GM21528 (cell line): ENCODE data around the gene CDC42SE2.

Experiments used
- ATAC-seq: cut with Tn5 transposase; IDR thresholded peaks from one replicate; pipeline ENCODE4 v1.9.1; 2021; ENCODE audit warnings: mild to moderate bottlenecking, moderate library complexity; ENCODE audit not compliant: unreplicated experiment, low FRiP score

The CDC42SE2 gene, protein sequence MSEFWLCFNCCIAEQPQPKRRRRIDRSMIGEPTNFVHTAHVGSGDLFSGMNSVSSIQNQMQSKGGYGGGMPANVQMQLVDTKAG

DNA sequence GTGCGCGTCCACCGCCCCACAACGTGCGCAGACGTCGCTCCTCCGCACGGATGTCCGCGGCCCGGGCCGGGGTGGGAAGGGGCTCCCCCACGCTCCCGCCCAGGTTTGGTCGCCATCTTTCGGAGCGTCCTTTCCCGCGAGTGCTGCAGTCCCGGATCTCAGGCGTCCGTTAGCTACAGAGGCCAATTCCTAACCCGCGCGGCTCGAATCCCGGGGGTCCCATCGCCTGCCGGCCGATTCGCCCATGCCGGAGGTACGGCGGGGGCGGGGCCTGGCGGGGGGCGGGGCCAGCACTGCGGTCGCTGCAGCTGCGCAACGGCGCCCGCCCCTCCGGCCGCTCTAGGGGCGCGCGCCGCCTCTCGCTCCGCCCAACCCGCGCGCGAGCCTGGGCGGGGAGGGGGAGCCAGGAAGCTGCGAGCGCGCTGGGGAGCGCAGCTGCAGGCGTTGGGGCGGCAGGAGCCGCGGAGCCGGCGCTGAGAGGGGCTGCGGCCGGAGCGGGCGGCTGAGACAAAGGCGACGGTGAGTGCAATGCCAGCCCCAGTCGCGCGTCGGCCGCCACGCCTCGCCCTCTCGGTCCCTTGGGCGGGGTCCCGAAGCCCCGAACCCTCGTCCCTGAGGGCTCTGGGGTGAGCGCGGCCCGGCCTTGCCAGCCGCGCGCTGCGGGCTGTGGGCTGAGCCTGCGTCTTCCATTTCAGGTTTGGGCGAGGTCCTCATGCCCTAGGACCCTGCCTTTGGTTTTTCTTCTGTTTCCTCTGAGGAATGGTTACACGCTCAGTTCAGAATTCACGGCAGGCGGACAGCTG is at the start of gene CDC42SE2:
CDC42SE2 (plus strand) TSS at position 406 of the 803 bp plus-strand sequence. CDS start 95,441 bp downstream, outside the sequence.
- ATAC-seq = peak; percentile 87

DNA sequence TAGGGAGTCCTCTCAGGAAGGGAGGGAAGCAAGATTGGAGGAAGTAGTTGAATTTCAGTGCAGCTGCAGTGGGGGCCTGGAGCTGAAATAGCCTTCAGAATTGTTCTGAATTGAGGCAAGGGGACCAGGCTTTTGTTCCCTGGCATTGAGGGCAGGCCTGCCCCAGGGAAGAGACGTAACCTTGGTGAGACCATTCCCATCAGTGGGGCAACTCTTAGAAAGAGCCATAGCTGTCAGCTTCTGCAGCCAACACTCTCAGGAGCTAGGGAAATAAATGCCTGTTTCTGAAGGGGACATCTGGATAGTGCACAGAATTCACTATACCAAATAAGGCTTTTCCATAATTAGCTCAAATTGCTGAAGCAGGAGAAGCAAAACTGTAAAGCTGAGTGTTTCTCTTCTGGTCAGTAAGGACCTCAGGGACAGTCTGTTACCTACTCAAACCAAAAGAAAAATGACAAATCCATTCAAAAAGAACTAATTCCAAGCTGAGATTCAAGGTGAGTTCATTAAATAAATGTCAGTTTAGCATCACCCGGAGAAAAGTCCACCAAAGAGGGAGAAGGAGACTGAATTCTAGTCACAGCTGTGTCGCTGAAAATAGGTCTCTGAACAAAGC is 49.1 kb upstream of the CDC42SE2 start:
- no peak for ATAC-seq

DNA sequence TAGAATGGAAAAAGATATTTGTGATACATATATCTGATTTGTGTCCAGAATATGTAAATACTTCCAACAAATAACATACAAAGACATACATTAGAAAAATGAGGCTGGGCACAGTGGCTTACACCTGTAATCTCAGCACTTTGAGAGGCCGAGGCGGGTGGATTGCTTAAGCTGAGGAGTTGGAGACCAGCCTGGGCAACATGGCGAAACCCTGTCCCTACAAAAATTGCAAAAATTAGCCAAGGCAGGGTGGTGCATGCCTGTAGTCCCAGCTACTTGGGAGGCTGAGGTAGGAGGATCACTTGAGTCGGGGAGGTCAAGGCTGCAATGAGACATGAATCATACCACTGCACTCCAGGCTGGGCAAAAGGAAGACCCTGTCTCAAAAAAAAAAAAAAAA is 46.1 kb upstream of the CDC42SE2 start:
- ATAC-seq = no peak

DNA sequence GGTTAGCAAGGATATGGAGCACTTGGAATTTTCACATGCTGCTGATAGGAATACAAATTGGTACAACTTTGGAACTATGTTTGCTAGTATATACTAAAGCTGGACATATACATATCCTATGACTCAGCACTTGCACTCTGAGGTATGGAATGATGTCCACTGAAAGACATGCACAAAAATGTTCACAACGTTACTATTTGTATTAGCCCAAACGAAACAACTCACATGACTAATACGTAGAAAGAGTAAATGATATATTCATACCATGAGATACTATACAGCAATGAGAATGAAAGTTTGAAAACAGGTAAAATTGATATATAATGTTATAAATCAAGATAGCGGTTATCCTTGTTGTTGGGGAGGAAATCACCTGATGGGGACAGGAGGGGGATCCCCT is 45.5 kb upstream of the CDC42SE2 start:
- no peak for ATAC-seq

DNA sequence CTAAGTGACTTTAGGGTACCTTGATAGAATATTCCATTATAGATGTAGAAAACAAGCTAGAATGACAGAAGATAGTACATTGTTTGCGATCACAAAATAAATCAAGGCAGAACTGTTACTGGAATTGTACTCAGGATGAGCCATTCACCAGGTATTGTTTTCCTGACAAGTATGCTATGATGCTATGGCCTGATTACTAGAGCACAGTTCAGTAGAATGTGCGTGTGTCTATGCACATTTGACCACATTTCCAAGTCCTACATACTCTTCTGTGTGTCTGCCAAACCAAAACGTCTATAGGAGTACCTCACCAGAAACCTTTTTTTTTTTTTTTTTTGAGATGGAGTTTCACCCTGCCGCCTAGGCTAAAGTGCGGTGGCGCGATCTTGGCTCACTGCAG is 43.3 kb upstream of the CDC42SE2 start:
- ATAC-seq = no peak

DNA sequence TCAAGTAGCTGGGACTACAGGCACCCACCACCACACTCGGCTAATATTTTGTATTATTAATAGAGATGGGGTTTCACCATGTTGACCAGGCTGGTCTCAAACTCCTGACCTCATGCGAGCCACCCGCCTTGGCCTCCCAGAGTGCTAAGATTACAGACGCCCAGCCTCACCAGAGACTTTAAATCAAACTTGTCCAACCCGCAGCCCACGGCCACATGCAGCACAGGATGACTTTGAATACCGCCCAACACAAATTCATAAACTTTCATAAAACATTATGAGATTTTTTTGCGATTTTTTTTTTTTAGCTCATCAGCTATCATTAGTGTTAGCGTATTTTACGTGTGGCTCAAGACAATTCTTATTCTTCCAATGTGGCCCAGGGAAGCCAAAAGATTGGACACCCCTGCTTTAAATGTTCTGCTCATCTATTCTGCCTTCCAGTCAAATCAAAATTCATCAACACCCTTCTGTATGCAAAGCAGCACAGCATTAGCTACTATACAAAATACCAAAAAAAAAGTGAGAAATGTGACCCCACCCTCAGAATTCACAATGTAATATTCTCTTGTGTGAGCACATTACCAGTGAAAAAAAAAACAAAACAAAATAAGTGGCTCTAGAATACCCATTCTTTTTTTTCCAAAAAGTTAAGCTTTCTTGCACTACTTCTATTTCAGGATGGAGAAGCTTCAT is 42.7 kb upstream of the CDC42SE2 start:
- no peak for ATAC-seq

DNA sequence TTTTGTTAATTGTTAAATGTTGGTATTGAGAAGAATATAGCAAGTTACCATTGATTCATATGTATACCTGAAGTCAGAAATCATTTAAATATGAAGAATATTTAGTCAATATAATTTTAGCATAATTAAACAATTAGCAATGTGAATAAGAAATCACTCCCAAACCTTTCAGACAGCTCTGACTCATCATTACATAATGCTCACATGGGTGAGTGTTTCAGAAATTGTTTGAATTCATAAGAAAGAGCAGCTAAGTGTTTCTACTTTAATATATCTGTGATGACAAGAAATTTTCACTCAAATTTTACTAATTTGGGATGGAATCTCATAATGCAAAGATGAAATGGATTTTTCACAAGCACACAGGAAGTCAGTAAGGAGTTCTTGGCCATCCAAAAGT is 42.0 kb upstream of the CDC42SE2 start:
- ATAC-seq = no peak

DNA sequence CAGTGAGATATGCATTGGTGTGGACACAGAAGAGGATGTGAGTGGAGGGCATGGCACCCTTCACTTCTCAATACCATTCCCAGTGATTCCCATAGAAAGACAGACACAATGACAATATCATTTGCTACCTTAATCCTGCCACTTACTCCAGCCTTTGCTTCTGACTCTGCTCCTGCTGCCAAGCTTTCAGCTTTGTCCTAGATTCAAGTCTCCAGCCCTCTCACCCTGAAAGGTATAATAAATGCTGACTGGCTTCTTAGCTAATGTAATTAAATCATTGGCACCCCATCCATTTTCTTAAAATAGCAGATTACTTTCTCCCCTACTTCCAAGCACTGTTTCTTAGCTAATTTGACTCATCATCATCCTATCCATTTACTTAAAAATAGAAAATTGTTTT is 41.1 kb upstream of the CDC42SE2 start:
- ATAC-seq = no peak

DNA sequence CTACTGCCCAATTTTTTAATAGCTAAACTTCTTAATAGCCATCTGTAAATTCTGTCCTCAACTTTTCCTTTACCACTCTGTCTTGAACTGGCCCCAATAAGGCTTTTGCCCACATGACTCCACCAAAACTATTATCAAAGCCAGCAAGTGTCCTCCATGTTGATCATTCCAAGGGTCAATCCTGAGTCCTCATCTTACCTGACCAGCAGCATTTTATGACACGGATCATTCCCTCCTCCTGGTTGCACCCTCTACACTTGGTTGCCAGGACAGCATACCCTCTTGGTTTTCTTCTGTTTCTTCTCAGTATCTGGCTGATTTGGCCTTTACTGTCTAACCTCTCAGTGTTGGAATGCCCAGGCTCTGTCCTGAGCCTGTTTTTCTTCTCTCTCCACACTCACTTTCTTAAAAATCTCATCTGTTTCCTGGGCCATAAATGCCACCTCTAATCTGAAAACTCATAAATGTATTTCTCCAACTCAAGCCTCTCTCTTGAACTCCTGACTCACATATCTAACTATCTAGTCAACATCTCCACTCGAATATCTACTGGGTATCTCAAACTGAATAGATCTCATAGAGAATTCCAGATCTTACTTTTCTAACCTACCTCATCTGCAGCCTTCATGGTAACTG is 40.0 kb upstream of the CDC42SE2 start:
- ATAC-seq = no peak

DNA sequence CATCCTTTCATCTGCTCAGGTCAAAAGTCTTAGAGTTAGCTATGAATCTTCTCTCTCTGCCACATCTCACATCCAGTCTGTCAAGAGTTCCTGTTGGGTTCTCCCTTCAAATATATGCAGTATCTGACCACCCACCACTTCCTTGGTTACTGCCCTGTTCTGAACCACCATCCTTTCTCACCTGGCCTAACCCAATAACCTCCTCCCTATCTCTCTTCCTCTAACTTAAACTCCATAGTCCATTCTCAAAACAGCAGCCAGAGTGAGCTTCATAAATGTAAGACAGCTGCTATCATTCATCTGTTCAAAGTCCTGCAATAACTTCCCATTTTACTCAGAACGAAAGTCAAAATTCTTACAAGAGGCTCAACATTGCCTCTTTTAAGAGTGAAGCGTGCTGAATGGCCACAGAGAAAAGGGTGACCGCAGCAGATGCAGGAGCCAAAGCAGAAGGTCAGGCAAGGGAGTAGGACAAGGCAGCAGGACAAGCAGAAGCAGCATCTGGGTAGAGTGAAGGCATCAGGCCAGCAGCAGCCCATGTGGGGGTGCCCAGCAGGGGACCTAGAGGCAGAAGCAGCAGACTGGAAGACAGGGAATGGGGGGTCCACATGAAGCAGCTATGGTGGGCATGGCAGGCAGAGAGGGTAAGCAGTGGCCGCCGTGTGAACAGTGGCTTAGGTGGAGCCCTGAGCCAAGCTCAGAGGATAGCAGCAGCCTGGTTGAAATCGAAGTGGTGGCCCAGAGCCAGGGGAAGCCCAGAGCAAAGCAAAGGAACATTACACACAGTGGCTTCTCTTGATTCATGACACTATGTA is 39.3 kb upstream of the CDC42SE2 start:
- ATAC-seq = peak; percentile 92

DNA sequence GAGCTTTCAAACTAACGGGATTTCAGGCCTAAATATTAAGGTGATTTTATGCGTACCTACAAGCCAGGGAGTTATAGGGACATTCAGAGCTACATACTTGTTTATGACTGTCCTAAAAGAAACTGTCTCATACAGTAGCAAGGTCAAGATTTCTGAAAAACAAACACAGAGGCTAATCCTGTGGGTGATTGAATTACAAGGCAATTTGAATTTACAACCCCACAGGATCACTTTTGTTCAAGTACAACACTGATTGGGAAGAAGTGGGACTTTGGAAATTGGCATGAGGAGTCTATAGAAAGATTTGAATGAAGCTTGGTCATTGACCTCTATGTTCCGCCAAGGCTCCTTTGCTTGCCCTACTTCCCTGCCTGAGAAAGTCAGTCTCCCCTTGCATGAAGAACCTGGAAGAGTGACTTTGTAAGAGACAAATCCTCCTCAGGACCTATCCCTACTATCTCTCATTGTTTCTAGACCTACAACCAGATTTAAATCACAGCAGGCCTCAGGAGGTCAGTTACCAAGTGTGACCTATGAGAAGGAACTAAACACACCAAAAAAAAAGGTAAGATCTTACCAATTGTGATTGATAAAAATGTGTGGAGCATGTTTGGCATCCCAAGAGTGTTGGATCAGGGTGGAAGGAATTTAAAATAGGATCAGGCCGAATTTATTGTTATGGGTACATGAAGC is 38.4 kb upstream of the CDC42SE2 start:
- ATAC-seq = no peak

DNA sequence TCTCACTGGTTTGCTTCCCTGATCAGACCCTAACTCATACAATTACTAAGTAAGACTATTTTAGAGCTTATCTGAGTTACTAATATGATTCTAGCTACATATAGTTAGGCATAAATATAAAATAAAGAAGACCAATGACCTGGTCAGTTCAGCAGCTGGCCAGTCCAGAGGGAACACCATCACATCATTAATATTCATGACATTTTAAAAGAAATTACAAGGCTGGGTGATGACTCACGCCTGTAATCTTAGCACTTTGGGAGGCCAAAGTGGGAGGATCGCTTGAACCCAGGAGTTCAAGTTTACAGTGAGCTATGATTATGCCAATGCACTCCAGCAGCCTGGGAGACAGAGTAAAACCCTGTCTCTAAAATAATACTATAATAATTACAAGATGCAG is 37.0 kb upstream of the CDC42SE2 start:
- no peak for ATAC-seq

DNA sequence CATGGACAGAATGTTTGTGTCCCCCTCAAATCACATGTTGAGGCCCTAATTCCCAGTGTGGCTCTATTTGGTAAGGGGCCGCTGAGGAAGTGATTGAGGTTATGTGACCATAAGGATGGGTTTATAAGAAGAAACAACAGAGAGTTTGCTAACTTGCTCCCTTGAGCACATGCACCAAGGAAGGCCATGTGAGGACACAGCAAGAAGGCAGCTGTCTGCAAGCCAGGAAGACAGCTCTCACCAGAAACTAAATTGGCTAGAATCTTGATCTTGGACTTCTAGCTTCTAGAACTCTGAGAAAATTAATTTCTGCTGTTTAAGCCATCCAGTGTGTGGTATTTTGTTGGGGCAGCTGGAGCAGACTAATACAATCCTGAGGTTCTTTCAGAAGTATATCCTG is 35.2 kb upstream of the CDC42SE2 start:
- ATAC-seq = no peak

DNA sequence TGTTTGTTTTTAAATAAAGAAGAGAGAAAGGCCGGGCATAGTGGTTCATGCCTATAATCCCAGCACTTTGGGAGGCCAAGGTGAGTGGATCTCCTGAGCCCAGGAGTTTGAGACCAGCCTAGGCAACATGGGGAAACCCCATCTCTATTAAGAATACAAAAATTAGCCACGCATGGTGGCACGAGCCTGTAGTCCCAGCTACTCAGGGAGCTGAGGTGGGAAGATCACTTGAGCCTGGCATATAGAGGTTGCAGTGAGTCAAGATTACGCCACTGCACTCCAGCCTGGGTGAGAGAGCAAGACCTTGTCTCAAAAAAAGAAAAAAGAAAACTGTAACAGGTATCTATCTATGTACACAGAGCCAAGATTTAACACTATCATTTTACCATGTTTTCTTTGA is 34.2 kb upstream of the CDC42SE2 start:
- no peak for ATAC-seq

DNA sequence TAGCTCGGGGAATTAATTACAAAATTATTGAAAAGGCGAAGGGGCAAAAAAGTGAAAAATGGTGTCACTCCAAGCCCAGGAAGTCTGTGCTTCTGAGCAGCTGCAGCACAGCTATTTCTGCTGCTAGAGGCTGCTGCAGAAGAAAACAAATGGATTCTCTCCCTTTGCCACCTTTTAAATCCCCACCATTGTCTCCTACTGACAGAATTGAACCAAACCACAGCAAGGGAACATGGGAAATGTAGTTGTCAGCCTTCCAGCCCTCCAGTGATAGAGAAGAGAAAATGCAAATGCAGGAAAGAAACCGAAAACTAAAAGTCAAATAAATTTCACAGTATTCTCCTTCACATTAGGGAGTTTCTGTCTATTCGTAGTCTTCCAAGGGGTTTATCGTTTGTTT is 33.4 kb upstream of the CDC42SE2 start:
- ATAC-seq = peak; percentile 66

DNA sequence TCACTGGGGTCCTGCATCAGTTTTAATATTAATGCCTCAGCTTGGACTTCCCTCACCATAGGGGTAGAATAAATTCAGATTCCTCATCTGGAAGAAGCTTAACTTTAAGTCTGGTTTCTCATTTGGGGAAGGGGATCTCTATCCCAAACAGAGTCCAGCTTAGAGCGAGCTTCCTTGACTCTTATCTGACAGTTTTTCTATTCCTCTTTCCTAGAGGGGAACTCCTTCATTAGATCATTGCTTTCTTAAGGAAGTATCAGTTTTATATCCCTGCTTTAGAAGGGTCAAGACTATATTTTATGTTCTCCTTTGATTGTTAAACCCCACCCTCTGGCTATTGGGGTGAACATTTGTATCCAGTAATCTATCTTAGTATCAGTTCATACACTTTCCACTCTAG is 24.2 kb upstream of the CDC42SE2 start:
- ATAC-seq = no peak

DNA sequence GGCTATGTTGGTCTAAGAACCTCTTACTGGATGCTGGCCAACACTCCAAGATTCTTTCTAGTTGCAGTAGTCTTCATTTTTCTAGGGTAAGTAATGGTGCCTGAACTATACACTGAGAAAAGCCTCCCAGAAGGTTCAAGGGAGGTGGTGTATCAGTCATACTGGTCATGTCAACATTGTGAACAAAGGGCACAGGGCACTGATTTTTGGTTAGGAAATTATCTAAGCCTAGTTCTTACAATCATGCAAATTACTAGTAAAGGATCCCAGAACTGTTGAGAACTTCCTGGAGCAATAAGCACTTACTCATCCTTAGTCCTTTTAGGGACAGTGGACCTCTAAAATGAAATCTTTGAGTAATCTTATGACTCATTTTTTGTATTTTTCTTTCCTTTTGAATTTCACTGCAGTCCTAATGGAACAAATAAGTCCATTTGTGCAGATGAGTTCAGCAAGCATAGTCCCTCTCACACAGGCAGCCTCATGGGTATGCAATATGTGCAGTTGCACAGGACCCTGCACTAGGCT is 21.1 kb upstream of the CDC42SE2 start:
- no peak for ATAC-seq

DNA sequence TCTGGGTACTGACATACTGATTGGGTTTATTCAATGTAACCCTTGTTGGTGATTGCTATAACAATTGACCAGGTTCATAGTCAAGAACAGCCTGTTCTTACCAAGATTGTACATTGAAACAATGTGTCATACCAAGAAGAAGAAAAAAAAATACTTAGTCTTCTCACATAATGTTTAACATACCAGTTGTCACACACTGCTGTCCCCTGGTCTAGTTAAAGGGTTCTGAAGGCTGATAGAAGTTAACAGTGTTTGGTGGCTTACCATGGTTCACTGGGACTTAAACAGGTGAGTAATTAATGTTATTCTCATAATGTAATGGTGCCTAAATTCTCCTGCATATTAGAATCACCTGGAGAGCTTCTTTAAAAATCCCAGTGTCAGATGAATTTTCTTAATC is 18.5 kb upstream of the CDC42SE2 start:
- ATAC-seq = no peak

DNA sequence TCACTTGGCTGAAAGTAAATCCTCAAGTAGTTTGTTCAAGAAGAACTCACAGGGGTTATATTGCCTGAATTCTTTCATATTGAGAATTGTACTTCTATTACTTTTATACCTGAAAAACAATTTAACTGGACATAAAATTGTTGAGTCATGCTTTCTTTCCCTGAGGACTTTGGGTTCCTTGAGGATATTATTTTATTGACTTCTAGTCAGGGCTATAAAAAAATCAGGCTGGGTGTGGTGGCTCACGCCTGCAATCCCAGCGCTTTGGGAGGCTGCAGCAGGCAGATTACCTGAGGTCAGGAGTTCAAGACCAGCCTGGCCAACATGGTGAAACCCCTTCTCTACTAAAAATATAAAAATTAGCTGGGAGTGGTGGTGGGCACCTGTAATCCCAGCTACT is 17.9 kb upstream of the CDC42SE2 start:
- ATAC-seq = no peak
